ENCODE measurements around the gene LRRC4C. TPM values are rescaled to one million over a fixed set of nuclear protein-coding genes. Genes with fewer than 3 reads are reported as not detected.

Gene LRRC4C
- total RNA-seq, 1 donor from 2014 or later = not detected

DNA sequence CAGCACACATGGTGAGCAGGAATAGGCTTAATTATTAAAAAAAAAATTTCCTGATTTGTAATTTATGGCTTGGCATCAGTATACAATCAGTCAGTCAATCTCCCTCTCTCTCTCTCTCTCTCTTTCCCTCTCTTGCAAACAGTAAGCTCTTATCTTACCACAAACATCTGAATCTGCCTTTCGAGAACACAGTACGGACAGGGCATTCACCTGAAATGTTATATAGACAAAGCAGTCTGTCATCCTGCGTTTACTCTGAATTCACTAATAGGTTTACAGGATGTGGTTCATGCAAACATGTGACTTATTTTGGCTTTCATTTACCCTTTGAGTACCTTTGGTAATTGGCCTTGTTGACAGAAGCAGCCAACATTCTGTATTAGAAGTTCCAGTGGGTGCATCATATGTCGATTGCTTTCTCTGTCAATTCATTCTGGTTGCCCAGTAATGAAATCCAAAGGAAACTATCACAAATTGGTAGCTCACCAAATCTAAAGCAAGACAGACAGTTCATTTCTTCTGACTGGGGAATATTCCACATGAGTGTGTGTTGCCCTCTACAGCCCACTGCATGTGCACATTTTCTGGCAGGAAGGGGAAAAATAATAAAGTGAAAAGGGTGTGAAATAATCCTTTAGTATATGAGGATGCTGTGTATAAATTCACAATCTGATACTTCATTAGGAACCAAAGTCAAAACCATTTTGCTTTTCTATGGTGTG is 1058.2 kb downstream of the LRRC4C start:
- no peaks in the 10 kb centered on the region for H3K27me3 ChIP-seq
- no peak overlapping the region for H3K4me3 ChIP-seq
- TF ChIP-seq, protein P1, sequence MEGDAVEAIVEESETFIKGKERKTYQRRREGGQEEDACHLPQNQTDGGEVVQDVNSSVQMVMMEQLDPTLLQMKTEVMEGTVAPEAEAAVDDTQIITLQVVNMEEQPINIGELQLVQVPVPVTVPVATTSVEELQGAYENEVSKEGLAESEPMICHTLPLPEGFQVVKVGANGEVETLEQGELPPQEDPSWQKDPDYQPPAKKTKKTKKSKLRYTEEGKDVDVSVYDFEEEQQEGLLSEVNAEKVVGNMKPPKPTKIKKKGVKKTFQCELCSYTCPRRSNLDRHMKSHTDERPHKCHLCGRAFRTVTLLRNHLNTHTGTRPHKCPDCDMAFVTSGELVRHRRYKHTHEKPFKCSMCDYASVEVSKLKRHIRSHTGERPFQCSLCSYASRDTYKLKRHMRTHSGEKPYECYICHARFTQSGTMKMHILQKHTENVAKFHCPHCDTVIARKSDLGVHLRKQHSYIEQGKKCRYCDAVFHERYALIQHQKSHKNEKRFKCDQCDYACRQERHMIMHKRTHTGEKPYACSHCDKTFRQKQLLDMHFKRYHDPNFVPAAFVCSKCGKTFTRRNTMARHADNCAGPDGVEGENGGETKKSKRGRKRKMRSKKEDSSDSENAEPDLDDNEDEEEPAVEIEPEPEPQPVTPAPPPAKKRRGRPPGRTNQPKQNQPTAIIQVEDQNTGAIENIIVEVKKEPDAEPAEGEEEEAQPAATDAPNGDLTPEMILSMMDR (IDR thresholded peaks at IDR 0.05) = no peak
- no peaks in the 10 kb centered on the region for H3K4me1 ChIP-seq
- no peak overlapping the region for H3K27ac ChIP-seq
- intact Hi-C loops (cut with DNase I) = no loop called here
- no peaks in the 10 kb centered on the region for H3K36me3 ChIP-seq
- DNase-seq (ENCODE audit: low spot score in 2 of 2) = no peak
- no peaks in the 10 kb centered on the region for H3K9me3 ChIP-seq

DNA sequence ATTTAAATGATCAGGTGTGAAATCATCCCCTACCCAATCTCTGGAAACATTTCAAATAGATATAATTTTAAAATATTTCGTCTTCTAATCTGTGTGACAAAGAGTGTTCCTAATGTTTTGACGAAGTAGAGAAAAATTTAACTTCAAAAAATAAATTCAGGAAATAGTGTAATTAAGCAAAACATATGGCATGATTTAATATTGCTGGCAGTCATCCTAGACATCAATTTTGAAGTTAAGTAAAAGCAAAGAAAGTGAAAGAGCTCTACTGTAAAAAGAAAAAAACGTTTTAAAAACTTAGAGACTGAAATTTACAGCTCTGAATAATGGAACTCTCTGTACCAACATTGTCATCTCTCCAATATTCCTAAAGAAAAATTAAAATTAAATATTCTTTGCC is 1062.3 kb downstream of the LRRC4C start:
- H3K27me3 ChIP-seq = no peaks in the 10 kb centered on the region

DNA sequence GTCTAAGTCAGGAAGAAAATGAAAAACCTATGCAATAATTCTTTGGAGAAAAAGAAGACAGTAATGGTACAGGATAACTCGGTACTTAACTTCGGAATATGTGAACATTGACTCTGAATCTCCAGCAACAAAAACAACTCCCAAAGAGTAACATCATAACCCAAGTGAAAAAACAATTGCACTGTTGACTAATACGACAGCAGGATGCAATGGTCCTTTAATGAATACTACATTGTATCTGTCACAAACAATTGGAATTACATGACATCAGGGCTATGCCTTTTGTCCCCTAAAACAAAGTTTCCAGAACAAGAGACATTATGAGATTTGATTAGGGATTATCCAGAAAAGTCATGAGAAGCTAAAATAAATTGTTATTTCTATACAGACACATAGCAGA is 1065.9 kb downstream of the LRRC4C start:
- no peak overlapping the region for H3K4me3 ChIP-seq
- H3K27me3 ChIP-seq = no peaks in the 10 kb centered on the region
- no peaks in the 10 kb centered on the region for H3K36me3 ChIP-seq
- intact Hi-C loops (cut with DNase I) = no loop called here
- no peak for DNase-seq (ENCODE audit: low spot score in 2 of 2)
- H3K27ac ChIP-seq = no peak overlapping the region
- no peaks in the 10 kb centered on the region for H3K9me3 ChIP-seq
- TF ChIP-seq, protein P1 (IDR thresholded peaks at IDR 0.05) = no peak
- H3K4me1 ChIP-seq = no peaks in the 10 kb centered on the region

More for the DNA sequence above, 1062.3 kb downstream of the LRRC4C start:
- Histone ChIP-seq H3K4me1 (no peaks in the 10 kb centered on the region), H3K27ac (no peak overlapping the region), H3K9me3 (no peaks in the 10 kb centered on the region), H3K4me3 (no peak overlapping the region), H3K36me3 (no peaks in the 10 kb centered on the region)
- intact Hi-C loops (cut with DNase I) = no loop called here
- TF ChIP-seq, protein P1 (IDR thresholded peaks at IDR 0.05) = no peak
- DNase-seq (ENCODE audit: low spot score in 2 of 2) = no peak

DNA sequence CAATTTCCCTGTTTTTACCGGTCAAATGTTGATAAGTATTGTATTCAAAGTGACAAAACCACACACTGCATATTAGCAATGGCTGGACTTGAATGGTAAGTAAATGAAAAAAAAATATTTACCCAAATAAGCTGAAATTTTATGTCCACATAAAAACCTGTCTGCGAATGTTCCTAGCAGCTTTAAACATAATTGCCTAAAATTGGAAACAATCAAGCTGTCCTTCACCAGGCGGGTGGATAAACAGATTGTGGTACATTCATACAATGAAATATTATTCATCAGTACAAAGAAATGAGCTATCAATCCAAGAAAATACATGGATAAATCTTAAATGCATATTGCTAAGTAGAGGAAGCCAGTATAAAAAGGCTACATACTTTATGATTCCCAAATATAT is 1067.8 kb downstream of the LRRC4C start:
- TF ChIP-seq, protein P1 (IDR thresholded peaks at IDR 0.05) = no peak
- Histone ChIP-seq H3K36me3 (no peaks in the 10 kb centered on the region), H3K4me3 (no peak overlapping the region), H3K27me3 (no peaks in the 10 kb centered on the region), H3K9me3 (no peaks in the 10 kb centered on the region), H3K27ac (no peak overlapping the region), H3K4me1 (no peaks in the 10 kb centered on the region)
- intact Hi-C loops (cut with DNase I) = no loop called here
- no peak for DNase-seq (ENCODE audit: low spot score in 2 of 2)

DNA sequence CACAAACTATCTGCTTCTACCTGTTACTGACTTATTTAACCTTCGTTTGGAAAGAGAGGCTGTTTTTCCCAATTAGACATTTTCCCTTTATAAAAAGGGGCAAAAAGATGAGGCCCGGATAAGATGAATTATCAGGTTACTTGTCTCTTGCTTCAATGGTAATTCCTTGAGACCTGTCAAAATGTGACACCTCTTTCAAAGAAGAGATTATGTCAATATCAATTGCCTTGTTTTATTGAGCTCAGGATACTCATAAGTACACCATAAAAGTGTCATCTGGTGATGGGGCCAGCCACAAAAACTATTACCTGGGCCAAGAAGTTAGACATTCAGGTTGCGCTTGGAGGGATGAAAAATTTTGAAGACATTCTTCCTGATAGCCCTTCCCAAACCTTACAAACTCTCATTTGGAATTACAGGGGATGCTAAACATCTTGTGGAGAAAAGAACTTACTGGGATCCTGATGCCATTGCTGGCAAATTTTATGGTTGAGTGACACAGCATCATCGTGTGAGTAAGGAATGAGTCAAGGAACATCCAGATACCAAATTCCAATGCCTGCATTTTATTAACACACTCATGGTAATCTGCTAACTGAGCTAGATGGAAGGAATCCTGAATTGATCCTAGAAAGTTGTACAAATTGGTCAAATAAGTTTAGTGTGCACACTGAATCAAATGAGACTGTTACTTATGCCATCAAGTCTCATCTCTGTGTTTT is 1071.2 kb downstream of the LRRC4C start:
- H3K27me3 ChIP-seq = no peaks in the 10 kb centered on the region
- no peak overlapping the region for H3K4me3 ChIP-seq
- no peak for DNase-seq (ENCODE audit: low spot score in 2 of 2)
- H3K27ac ChIP-seq = no peak overlapping the region
- H3K36me3 ChIP-seq = no peaks in the 10 kb centered on the region
- TF ChIP-seq, protein P1 (IDR thresholded peaks at IDR 0.05) = no peak
- no peaks in the 10 kb centered on the region for H3K9me3 ChIP-seq
- H3K4me1 ChIP-seq = no peaks in the 10 kb centered on the region
- intact Hi-C loops (cut with DNase I) = no loop called here

All from ascending aorta (tissue), 2 donors.